Measurements from ENCODE around the gene SCN11A.

The SCN11A gene
- total RNA-seq, result 1.6 to 3.1 (median 2.8) reads per million in 3 donors

DNA sequence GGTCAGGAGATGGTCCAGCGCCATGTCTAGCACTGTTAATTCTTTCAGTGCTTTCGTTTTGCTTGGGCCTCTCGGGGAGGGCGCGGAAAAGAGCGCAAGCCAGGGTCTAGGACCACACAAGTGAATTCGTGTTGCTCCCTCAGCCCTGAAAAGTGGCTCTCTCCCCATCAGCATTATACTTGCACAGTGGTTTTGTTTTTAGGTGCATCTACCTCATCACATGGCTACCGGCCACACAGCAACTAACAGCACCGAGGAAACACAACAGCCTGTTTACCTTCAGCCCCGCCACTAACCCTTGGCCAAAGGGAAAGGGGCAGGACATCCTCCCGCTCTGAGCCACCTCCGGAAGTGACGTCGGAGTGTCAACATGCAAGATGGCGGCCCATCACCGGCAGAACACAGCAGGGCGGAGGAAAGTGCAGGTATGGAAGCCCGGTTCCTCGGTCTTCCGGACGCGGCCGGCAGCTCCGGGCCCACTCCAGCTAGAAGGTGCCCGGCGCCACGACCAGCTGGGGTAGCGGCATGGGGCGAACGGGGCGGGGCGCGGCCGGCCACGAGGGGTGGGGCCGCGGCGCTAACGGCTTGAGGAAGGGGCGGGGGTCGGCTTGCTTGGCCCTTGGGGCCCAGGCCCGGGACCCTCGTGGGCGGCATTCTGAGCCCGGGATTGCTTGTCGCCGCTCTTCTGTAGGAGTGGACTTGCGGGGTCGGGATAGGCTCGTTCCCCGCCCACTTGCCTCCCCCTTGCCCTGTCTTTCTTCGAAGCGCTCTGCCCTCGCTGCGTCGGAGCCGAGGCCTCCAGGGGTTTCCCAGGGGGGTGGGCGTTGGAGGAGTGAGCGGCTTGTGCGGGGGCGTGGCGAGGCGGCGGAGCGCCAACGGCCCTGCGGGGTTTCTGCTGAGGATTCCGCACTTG lies at the start of gene SCN11A, which contains the start of gene WDR48:
SCN11A (minus strand) TSS at position 296 of the 913 bp plus-strand sequence. CDS start 101,582 bp downstream, outside the sequence.
WDR48 (plus strand) TSS at position 368 of the 913 bp plus-strand sequence; CDS start at position 378, 10 bp downstream.
- Histone ChIP-seq H3K27me3 (replicated peaks; ENCODE audit: control insufficient read depth, insufficient read depth, low read length, poor library complexity, severe bottlenecking) (no peaks in the 10 kb centered on the region), H3K36me3 (ENCODE audit: control insufficient read depth, insufficient read depth, low read length) (no peaks in the 10 kb centered on the region), H3K9me3 (ENCODE audit: control insufficient read depth, low read length) (no peaks in the 10 kb centered on the region), H3K27ac (ENCODE audit: insufficient read depth, low read length, poor library complexity, severe bottlenecking) (peak within 1 kb of the TSS; percentile 96), H3K4me1 (ENCODE audit: control insufficient read depth, insufficient read depth, low read length, poor library complexity, severe bottlenecking) (peaks cover 14% of the 10 kb centered on the region), H3K4me3 (ENCODE audit: insufficient read depth, low read depth, low read length, poor library complexity, severe bottlenecking) (peak within 1 kb of the TSS; percentile 93)
- DNase-seq, result peak; percentile 85 to 92 (median 86)

DNA sequence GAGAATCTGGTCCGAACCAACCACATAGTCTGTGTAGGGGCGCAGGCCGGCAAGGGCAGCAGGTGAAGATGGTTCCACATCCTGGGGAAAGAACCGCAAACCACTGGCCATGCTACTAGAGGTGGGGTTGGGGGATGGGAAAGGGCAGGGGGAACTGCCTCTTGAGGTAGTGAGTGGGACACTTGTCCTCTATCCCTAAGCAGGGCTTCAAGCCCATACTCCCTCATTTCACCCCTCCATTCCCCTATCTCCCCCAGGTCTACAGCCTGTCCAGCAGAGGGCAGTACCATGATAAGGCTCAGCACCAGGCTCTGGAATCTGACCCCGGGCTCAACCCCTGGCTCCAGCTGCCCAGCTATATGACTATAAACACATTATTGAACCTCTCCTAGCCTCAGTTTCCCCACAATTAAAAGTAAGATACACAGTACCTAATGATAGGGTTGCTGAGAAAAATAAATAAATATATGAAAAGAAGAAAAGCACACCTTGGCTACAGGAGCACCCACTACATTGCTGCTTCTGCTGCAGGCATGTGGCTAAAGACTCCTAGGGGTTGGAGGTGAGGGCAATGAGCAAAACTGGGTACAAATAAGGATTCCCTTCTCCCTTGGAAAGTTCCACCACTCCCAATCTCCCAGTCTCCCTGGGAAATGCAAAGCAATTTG lies 49.4 kb upstream of the SCN11A start:
- Histone ChIP-seq H3K36me3 (ENCODE audit: control insufficient read depth, insufficient read depth, low read length) (peaks cover 43% of the 10 kb centered on the region), H3K27ac (ENCODE audit: insufficient read depth, low read length, poor library complexity, severe bottlenecking) (no peak overlapping the region), H3K4me1 (ENCODE audit: control insufficient read depth, insufficient read depth, low read length, poor library complexity, severe bottlenecking) (peaks cover 4% of the 10 kb centered on the region), H3K4me3 (ENCODE audit: insufficient read depth, low read depth, low read length, poor library complexity, severe bottlenecking) (no peak overlapping the region), H3K27me3 (replicated peaks; ENCODE audit: control insufficient read depth, insufficient read depth, low read length, poor library complexity, severe bottlenecking) (no peaks in the 10 kb centered on the region), H3K9me3 (ENCODE audit: control insufficient read depth, low read length) (no peaks in the 10 kb centered on the region)
- DNase-seq, result peak in 1 of 3 donors; percentile 32

- H3K4me1 ChIP-seq (ENCODE audit: control insufficient read depth, insufficient read depth, low read length, poor library complexity, severe bottlenecking), result peaks cover 2% of the 10 kb centered on the region
Observed at GRCh38 chr3:39100500-39100886, 48.7 kb upstream of the SCN11A start.

DNA sequence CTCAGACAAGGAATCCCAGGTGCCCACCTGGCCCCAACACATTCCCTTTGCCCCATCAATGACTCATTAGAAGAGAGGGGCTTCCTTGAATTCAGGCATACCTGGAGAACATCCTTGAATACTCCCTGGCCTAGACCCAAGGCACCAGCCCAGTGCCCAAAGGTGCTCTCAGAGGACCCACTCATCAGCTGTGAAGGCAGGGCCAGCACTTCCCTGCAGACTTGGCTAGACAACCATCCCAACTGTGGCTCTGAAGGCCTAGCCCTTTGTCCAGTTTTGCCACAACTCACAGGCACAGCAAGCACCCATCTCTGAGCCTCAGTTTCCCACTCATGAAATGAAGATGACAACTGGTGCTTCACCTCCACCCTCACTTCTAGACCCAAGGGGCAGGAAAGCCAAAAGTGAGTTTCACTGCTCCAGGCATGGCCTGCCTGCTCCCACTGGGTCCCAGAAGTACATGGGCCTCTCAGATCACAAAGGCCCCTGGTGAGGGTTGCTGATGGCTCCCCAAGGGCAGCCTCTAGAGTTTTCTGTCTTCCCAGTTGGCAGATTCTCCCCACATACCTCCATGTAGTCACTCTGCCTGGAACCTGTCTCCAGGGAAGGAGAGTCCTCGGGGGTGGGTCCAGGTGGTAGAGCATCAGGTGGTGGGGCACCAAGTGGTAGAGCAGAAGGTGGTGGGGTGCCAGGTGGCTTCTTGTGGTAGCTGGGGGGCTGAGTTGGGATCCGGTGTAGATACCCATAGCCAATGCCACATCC lies 48.2 kb upstream of the SCN11A start:
- peaks cover 51% of the 10 kb centered on the region for H3K36me3 ChIP-seq (ENCODE audit: control insufficient read depth, insufficient read depth, low read length)

More at GRCh38 chr3:39100500-39100886, 48.7 kb upstream of the SCN11A start:
- DNase-seq, result no peak
- no peak overlapping the region for H3K27ac ChIP-seq (ENCODE audit: insufficient read depth, low read length, poor library complexity, severe bottlenecking)
- H3K27me3 ChIP-seq (replicated peaks; ENCODE audit: control insufficient read depth, insufficient read depth, low read length, poor library complexity, severe bottlenecking), result no peaks in the 10 kb centered on the region
- H3K4me3 ChIP-seq (ENCODE audit: insufficient read depth, low read depth, low read length, poor library complexity, severe bottlenecking), result no peak overlapping the region
- H3K9me3 ChIP-seq (ENCODE audit: control insufficient read depth, low read length), result no peaks in the 10 kb centered on the region
- H3K36me3 ChIP-seq (ENCODE audit: control insufficient read depth, insufficient read depth, low read length), result peaks cover 48% of the 10 kb centered on the region

DNA sequence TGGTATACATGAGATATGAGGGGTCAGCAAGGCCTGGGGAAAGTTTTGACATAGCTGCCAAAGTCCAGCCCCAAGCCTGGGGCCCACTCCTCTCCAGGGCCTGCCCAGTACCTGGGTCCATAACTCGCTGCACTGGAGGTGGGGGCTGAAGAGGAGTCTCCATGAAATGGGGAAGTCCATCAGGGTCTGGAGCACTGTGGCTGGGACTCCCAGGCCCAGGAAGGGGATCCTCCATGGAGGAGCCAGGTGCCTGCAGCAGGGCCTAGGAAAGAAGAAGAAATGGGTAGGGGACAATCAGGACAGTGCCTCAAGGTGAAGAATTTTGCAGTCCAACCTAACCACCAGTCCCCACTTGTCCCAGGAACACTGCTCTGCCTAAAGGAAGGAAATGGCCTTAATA lies 47.5 kb upstream of the SCN11A start:
- no peaks in the 10 kb centered on the region for H3K4me1 ChIP-seq (ENCODE audit: control insufficient read depth, insufficient read depth, low read length, poor library complexity, severe bottlenecking)
- H3K4me3 ChIP-seq (ENCODE audit: insufficient read depth, low read depth, low read length, poor library complexity, severe bottlenecking), result no peak overlapping the region
- DNase-seq, result no peak
- no peaks in the 10 kb centered on the region for H3K9me3 ChIP-seq (ENCODE audit: control insufficient read depth, low read length)
- H3K27me3 ChIP-seq (replicated peaks; ENCODE audit: control insufficient read depth, insufficient read depth, low read length, poor library complexity, severe bottlenecking), result no peaks in the 10 kb centered on the region
- H3K27ac ChIP-seq (ENCODE audit: insufficient read depth, low read length, poor library complexity, severe bottlenecking), result no peak overlapping the region
- H3K36me3 ChIP-seq (ENCODE audit: control insufficient read depth, insufficient read depth, low read length), result peaks cover 58% of the 10 kb centered on the region

More for the DNA sequence above, 48.2 kb upstream of the SCN11A start:
- Histone ChIP-seq H3K4me3 (ENCODE audit: insufficient read depth, low read depth, low read length, poor library complexity, severe bottlenecking) (no peak overlapping the region), H3K4me1 (ENCODE audit: control insufficient read depth, insufficient read depth, low read length, poor library complexity, severe bottlenecking) (no peaks in the 10 kb centered on the region), H3K27ac (ENCODE audit: insufficient read depth, low read length, poor library complexity, severe bottlenecking) (no peak overlapping the region), H3K27me3 (replicated peaks; ENCODE audit: control insufficient read depth, insufficient read depth, low read length, poor library complexity, severe bottlenecking) (no peaks in the 10 kb centered on the region), H3K9me3 (ENCODE audit: control insufficient read depth, low read length) (no peaks in the 10 kb centered on the region)
- no peak for DNase-seq

- Histone ChIP-seq H3K36me3 (ENCODE audit: control insufficient read depth, insufficient read depth, low read length) (peaks cover 63% of the 10 kb centered on the region), H3K27ac (ENCODE audit: insufficient read depth, low read length, poor library complexity, severe bottlenecking) (no peak overlapping the region), H3K4me3 (ENCODE audit: insufficient read depth, low read depth, low read length, poor library complexity, severe bottlenecking) (no peak overlapping the region), H3K9me3 (ENCODE audit: control insufficient read depth, low read length) (no peaks in the 10 kb centered on the region), H3K4me1 (ENCODE audit: control insufficient read depth, insufficient read depth, low read length, poor library complexity, severe bottlenecking) (no peaks in the 10 kb centered on the region), H3K27me3 (replicated peaks; ENCODE audit: control insufficient read depth, insufficient read depth, low read length, poor library complexity, severe bottlenecking) (no peaks in the 10 kb centered on the region)
- DNase-seq, result no peak
Observed at GRCh38 chr3:39098473-39099000, 46.8 kb upstream of the SCN11A start.

- peaks cover 63% of the 10 kb centered on the region for H3K36me3 ChIP-seq (ENCODE audit: control insufficient read depth, insufficient read depth, low read length)
- no peak overlapping the region for H3K4me3 ChIP-seq (ENCODE audit: insufficient read depth, low read depth, low read length, poor library complexity, severe bottlenecking)
- no peaks in the 10 kb centered on the region for H3K27me3 ChIP-seq (replicated peaks; ENCODE audit: control insufficient read depth, insufficient read depth, low read length, poor library complexity, severe bottlenecking)
- H3K4me1 ChIP-seq (ENCODE audit: control insufficient read depth, insufficient read depth, low read length, poor library complexity, severe bottlenecking), result no peaks in the 10 kb centered on the region
- no peaks in the 10 kb centered on the region for H3K9me3 ChIP-seq (ENCODE audit: control insufficient read depth, low read length)
- no peak for DNase-seq
- H3K27ac ChIP-seq (ENCODE audit: insufficient read depth, low read length, poor library complexity, severe bottlenecking), result no peak overlapping the region
Observed at GRCh38 chr3:39097716-39098472, 46.1 kb upstream of the SCN11A start.

GRCh38 chr3:39096775-39097174 lies 45.0 kb upstream of the SCN11A start:
- Histone ChIP-seq H3K36me3 (ENCODE audit: control insufficient read depth, insufficient read depth, low read length) (peaks cover 70% of the 10 kb centered on the region), H3K4me3 (ENCODE audit: insufficient read depth, low read depth, low read length, poor library complexity, severe bottlenecking) (no peak overlapping the region), H3K27ac (ENCODE audit: insufficient read depth, low read length, poor library complexity, severe bottlenecking) (no peak overlapping the region), H3K9me3 (ENCODE audit: control insufficient read depth, low read length) (no peaks in the 10 kb centered on the region), H3K4me1 (ENCODE audit: control insufficient read depth, insufficient read depth, low read length, poor library complexity, severe bottlenecking) (no peaks in the 10 kb centered on the region), H3K27me3 (replicated peaks; ENCODE audit: control insufficient read depth, insufficient read depth, low read length, poor library complexity, severe bottlenecking) (no peaks in the 10 kb centered on the region)
- no peak for DNase-seq

- Histone ChIP-seq H3K27me3 (replicated peaks; ENCODE audit: control insufficient read depth, insufficient read depth, low read length, poor library complexity, severe bottlenecking) (no peaks in the 10 kb centered on the region), H3K9me3 (ENCODE audit: control insufficient read depth, low read length) (no peaks in the 10 kb centered on the region), H3K4me3 (ENCODE audit: insufficient read depth, low read depth, low read length, poor library complexity, severe bottlenecking) (no peak overlapping the region), H3K4me1 (ENCODE audit: control insufficient read depth, insufficient read depth, low read length, poor library complexity, severe bottlenecking) (no peaks in the 10 kb centered on the region), H3K36me3 (ENCODE audit: control insufficient read depth, insufficient read depth, low read length) (peaks cover 79% of the 10 kb centered on the region), H3K27ac (ENCODE audit: insufficient read depth, low read length, poor library complexity, severe bottlenecking) (no peak overlapping the region)
- no peak for DNase-seq
Observed at GRCh38 chr3:39095778-39096177, 44.0 kb upstream of the SCN11A start.

Data from effector memory CD4-positive, alpha-beta T cell (primary cell).